H9 (cell line): ENCODE measurements around the gene IL33. TPM values are rescaled to one million over a fixed set of nuclear protein-coding genes. Genes with fewer than 3 reads are reported as not detected.

ENCODE experiments used
- DNase-seq: peaks from one replicate; pipeline ENCODE4 v3.0.0-alpha.2; 2017
- H2AFZ ChIP-seq: one replicate; pipeline ENCODE4 v1.6.1; 2013; ENCODE audit warnings: mild to moderate bottlenecking, low read length, control low read depth, moderate library complexity
- H2AK5ac ChIP-seq: 2 replicates; pipeline ENCODE4 v1.6.1; 2013; ENCODE audit warnings: low read length, control low read depth, mixed read lengths; ENCODE audit not compliant: insufficient read length
- H2BK120ac ChIP-seq: one replicate; pipeline ENCODE4 v1.6.1; 2013; ENCODE audit warnings: low read depth, mild to moderate bottlenecking, low read length, control low read depth, inconsistent platforms; ENCODE audit not compliant: poor library complexity, severe bottlenecking
- H2BK12ac ChIP-seq: 2 replicates; pipeline ENCODE4 v1.6.1; 2013; ENCODE audit warnings: low read length, control low read depth, mixed read lengths, low read depth; ENCODE audit not compliant: insufficient read length
- H2BK15ac ChIP-seq: 2 replicates; pipeline ENCODE4 v1.6.1; 2013; ENCODE audit warnings: low read depth, low read length, control low read depth
- H2BK20ac ChIP-seq: one replicate; pipeline ENCODE4 v1.6.1; 2013; ENCODE audit warnings: low read depth, mild to moderate bottlenecking, low read length, control low read depth, inconsistent platforms; ENCODE audit not compliant: poor library complexity, severe bottlenecking
- H2BK5ac ChIP-seq: 2 replicates; pipeline ENCODE4 v1.6.1; 2013; ENCODE audit warnings: low read length, control low read depth, mixed read lengths; ENCODE audit not compliant: insufficient read length
- H3K14ac ChIP-seq: 2 replicates; pipeline ENCODE4 v1.6.1; 2013; ENCODE audit warnings: low read length, control low read depth; ENCODE audit not compliant: insufficient read depth
- H3K18ac ChIP-seq: 2 replicates; pipeline ENCODE4 v1.6.1; 2013; ENCODE audit warnings: low read depth, mild to moderate bottlenecking, mixed read lengths, low read length, control low read depth; ENCODE audit not compliant: insufficient read length
- H3K23ac ChIP-seq: 2 replicates; pipeline ENCODE4 v1.6.1; 2013; ENCODE audit warnings: low read length, control low read depth, mixed read lengths, low read depth; ENCODE audit not compliant: insufficient read length
- H3K23me2 ChIP-seq: 2 replicates; pipeline ENCODE4 v1.6.1; 2013; ENCODE audit warnings: low read depth, mild to moderate bottlenecking, mixed read lengths, low read length, control low read depth; ENCODE audit not compliant: insufficient read length, poor library complexity, severe bottlenecking
- H3K27ac ChIP-seq: 2 replicates; pipeline ENCODE4 v1.5.1; 2013; ENCODE audit warnings: low read length, control low read depth, mixed read lengths, low read depth; ENCODE audit not compliant: insufficient read length
- H3K27me3 ChIP-seq: 2 replicates; pipeline ENCODE4 v1.6.1; 2013; ENCODE audit warnings: low read length, control low read depth, inconsistent platforms; ENCODE audit not compliant: insufficient read depth
- H3K4ac ChIP-seq: 2 replicates; pipeline ENCODE4 v1.6.1; 2013; ENCODE audit warnings: low read depth, mild to moderate bottlenecking, control low read depth, inconsistent platforms, low read length, moderate library complexity
- H3K4me1 ChIP-seq: 2 replicates; pipeline ENCODE4 v1.6.1; 2013; ENCODE audit warnings: low read length, control low read depth, inconsistent platforms; ENCODE audit not compliant: insufficient read depth
- H3K4me2 ChIP-seq: 2 replicates; pipeline ENCODE4 v1.6.1; 2013; ENCODE audit warnings: low read length, control low read depth, mixed read lengths; ENCODE audit not compliant: insufficient read length, insufficient read depth
- H3K56ac ChIP-seq: 2 replicates; pipeline ENCODE4 v1.6.1; 2013; ENCODE audit warnings: low read depth, mild to moderate bottlenecking, mixed read lengths, low read length, control low read depth; ENCODE audit not compliant: insufficient read length
- H3K79me1 ChIP-seq: 2 replicates; pipeline ENCODE4 v1.6.1; 2013; ENCODE audit warnings: low read depth, mild to moderate bottlenecking, moderate library complexity, low read length, control low read depth, inconsistent platforms; ENCODE audit not compliant: insufficient read depth, poor library complexity, severe bottlenecking
- H3K79me2 ChIP-seq: 2 replicates; pipeline ENCODE4 v1.6.1; 2013; ENCODE audit warnings: low read length, control low read depth, inconsistent platforms; ENCODE audit not compliant: insufficient read depth
- H3K9ac ChIP-seq: 2 replicates; pipeline ENCODE4 v1.6.1; 2013; ENCODE audit warnings: low read length, control low read depth, mixed read lengths; ENCODE audit not compliant: insufficient read length; ENCODE audit errors: extremely low read depth
- H3K9me3 ChIP-seq: one replicate; pipeline ENCODE4 v1.6.1; 2013; ENCODE audit warnings: low read depth, low read length, inconsistent platforms; ENCODE audit not compliant: control insufficient read depth
- H3T11ph ChIP-seq: one replicate; pipeline ENCODE4 v1.6.1; 2013; ENCODE audit warnings: mild to moderate bottlenecking, low read length, control low read depth, inconsistent platforms
- H4K20me1 ChIP-seq: one replicate; pipeline ENCODE4 v1.6.1; 2013; ENCODE audit not compliant: control insufficient read depth, insufficient read length, insufficient read depth
- H4K5ac ChIP-seq: 2 replicates; pipeline ENCODE4 v1.6.1; 2013; ENCODE audit warnings: low read depth, mild to moderate bottlenecking, mixed read lengths, low read length, control low read depth; ENCODE audit not compliant: insufficient read length
- H4K8ac ChIP-seq: replicated peaks from 2 replicates; pipeline ENCODE4 v1.6.1; 2013; ENCODE audit warnings: low read length, control low read depth, mixed read lengths, low read depth; ENCODE audit not compliant: insufficient read length
- H4K91ac ChIP-seq: 2 replicates; pipeline ENCODE4 v1.6.1; 2013; ENCODE audit warnings: low read depth, mild to moderate bottlenecking, moderate library complexity, mixed read lengths, low read length, control low read depth; ENCODE audit not compliant: insufficient read length
- H3K27ac Mint-ChIP-seq, 3 experiments: 2 replicates in 2 of 3; 3 replicates in 1 of 3; pipeline ENCODE4 v1.8.0; 2020 to 2021; ENCODE audit warnings: mixed read lengths in 3 of 3, mild to moderate bottlenecking in 1 of 3, moderate library complexity in 1 of 3
- H3K27me3 Mint-ChIP-seq: 2 replicates; pipeline ENCODE4 v1.8.0; 2021; ENCODE audit warnings: low read depth, mild to moderate bottlenecking, moderate library complexity, mixed read lengths
- H3K36me3 Mint-ChIP-seq, 3 experiments: 2 replicates in 2 of 3; 3 replicates in 1 of 3; pipeline ENCODE4 v1.8.0; 2020 to 2021; ENCODE audit warnings: low read depth in 3 of 3, mixed read lengths in 3 of 3; ENCODE audit not compliant: insufficient read depth in 1 of 3
- H3K4me1 Mint-ChIP-seq, 2 experiments: 2 replicates each; pipeline ENCODE4 v1.8.0; 2020; ENCODE audit warnings: mixed read lengths in 2 of 2
- H3K4me3 Mint-ChIP-seq, 2 experiments: 2 replicates in 1 of 2; 3 replicates in 1 of 2; pipeline ENCODE4 v1.8.0; 2020 to 2021; ENCODE audit warnings: mild to moderate bottlenecking in 2 of 2, mixed read lengths in 2 of 2, moderate library complexity in 1 of 2
- H3K9me3 Mint-ChIP-seq, 2 experiments: 2 replicates in 1 of 2; 3 replicates in 1 of 2; pipeline ENCODE4 v1.8.0; 2020; ENCODE audit warnings: mild to moderate bottlenecking in 2 of 2, mixed read lengths in 2 of 2, moderate library complexity in 1 of 2
- WGBS: extraction: QIAGEN DNeasy Blood & Tissue Kit; methylation state at CpG from one replicate; pipeline ENCODE4 v1.1.7; 2013; ENCODE audit warnings: missing lambda C conversion rate, low lambda C conversion rate, mixed read lengths; ENCODE audit not compliant: insufficient read length; ENCODE audit errors: extremely low coverage; 5-methylcytosine and 5-hydroxymethylcytosine counted together
- total RNA-seq: library from RNA; stranded (reverse); gene quantifications from 2 replicates; pipeline ENCODE4 v1.2.1, GENCODE V29; 2021
- TF ChIP-seq, protein P1 (sequence below): fragments of 200-600 bp; sonication (generic); conservative IDR thresholded peaks from 3 replicates; pipeline ENCODE4 v1.8.0; 2021; ENCODE audit warnings: antibody characterized with exemption, mild to moderate bottlenecking

Gene IL33
- total RNA-seq, 1 experiment from 2014 or later: not detected

DNA sequence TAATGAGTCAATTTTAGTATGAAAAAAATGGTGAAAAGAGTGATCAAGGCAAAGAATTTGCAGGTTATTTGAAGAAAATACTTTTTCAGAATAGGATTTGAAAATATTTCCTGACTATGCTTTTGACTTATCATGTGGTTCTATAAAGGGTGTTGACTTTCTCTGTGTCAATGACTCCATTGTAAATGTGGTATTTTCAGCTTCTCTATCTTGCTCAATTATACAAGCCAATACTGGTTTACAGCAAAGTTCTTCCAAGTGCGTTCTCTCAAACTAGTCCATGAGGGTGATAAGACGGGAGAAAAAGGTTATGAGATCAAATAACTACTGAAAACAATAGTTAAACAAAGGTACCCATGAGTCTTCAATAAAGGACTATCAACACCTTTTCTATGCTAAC, 21.7 kb downstream of the IL33 start:
- H3K56ac ChIP-seq: no peak overlapping the region
- H3K79me1 ChIP-seq: no peaks in the 10 kb centered on the region
- no peak overlapping the region for H2BK20ac ChIP-seq
- H2BK12ac ChIP-seq: no peak overlapping the region
- no peaks in the 10 kb centered on the region for H3K79me2 ChIP-seq
- H3K4me2 ChIP-seq: no peak overlapping the region
- H3K4me1 ChIP-seq: no peaks in the 10 kb centered on the region
- no peak overlapping the region for H2AK5ac ChIP-seq
- no peak overlapping the region for H3K18ac ChIP-seq
- peaks cover 4 to 10% of the 10 kb centered on the region in 2 experiments for H3K4me1 Mint-ChIP-seq
- H2BK120ac ChIP-seq: no peak overlapping the region
- no peak overlapping the region for H3K14ac ChIP-seq
- no peak overlapping the region for H3K23ac ChIP-seq
- H3K23me2 ChIP-seq: no peaks in the 10 kb centered on the region
- DNase-seq: no peak
- H3K27me3 ChIP-seq: no peaks in the 10 kb centered on the region
- H3K27ac ChIP-seq: no peak overlapping the region
- H4K91ac ChIP-seq: no peak overlapping the region
- peaks cover 0 to 5% (median 2%) of the 10 kb centered on the region in 3 experiments; a peak in 4 of 7 replicates for H3K36me3 Mint-ChIP-seq
- peaks cover 3 to 8% of the 10 kb centered on the region in 2 experiments; a peak in 3 of 5 replicates for H3K9me3 Mint-ChIP-seq
- no peak overlapping the region for H3K4ac ChIP-seq
- no peak overlapping the region for H3K27ac Mint-ChIP-seq
- H3T11ph ChIP-seq: no peak overlapping the region
- no CpG with 5 or more reads among the region's 2 CpGs for WGBS
- no peak overlapping the region for H4K8ac ChIP-seq
- H4K20me1 ChIP-seq: no peaks in the 10 kb centered on the region
- H4K5ac ChIP-seq: no peak overlapping the region
- H2BK5ac ChIP-seq: no peak overlapping the region
- no peaks in the 10 kb centered on the region for H3K9me3 ChIP-seq
- H2BK15ac ChIP-seq: no peak overlapping the region
- no peak overlapping the region for H3K4me3 Mint-ChIP-seq
- no peak overlapping the region for H3K9ac ChIP-seq
- H3K27me3 Mint-ChIP-seq: no peaks in the 10 kb centered on the region; the same call in 1 of the 2 replicates
- TF ChIP-seq, protein P1, sequence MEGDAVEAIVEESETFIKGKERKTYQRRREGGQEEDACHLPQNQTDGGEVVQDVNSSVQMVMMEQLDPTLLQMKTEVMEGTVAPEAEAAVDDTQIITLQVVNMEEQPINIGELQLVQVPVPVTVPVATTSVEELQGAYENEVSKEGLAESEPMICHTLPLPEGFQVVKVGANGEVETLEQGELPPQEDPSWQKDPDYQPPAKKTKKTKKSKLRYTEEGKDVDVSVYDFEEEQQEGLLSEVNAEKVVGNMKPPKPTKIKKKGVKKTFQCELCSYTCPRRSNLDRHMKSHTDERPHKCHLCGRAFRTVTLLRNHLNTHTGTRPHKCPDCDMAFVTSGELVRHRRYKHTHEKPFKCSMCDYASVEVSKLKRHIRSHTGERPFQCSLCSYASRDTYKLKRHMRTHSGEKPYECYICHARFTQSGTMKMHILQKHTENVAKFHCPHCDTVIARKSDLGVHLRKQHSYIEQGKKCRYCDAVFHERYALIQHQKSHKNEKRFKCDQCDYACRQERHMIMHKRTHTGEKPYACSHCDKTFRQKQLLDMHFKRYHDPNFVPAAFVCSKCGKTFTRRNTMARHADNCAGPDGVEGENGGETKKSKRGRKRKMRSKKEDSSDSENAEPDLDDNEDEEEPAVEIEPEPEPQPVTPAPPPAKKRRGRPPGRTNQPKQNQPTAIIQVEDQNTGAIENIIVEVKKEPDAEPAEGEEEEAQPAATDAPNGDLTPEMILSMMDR: no peak
- no peak overlapping the region for H2AFZ ChIP-seq
